WTC11 (cell line): ENCODE data around the gene GOLGA3. TPM values are rescaled to one million over a fixed set of nuclear protein-coding genes. Genes with fewer than 3 reads are reported as not detected.
A peak's percentile ranks its signal among the peaks of the same experiment; 100 is the strongest.

Experiments
- ATAC-seq: fragments of 200-7000 bp; cut with Tn5 transposase; 2 replicates; pipeline ENCODE4 v1.10.0; 2021; ENCODE audit warnings: mild to moderate bottlenecking, moderate library complexity
- CTCF ChIA-PET: fragments of 300-600 bp; sonication (Branson Sonifier 250); formaldehyde crosslinking; loops from one replicate; lab custom pipeline; 2021; ENCODE audit warnings: antibody characterized with exemption; lab: Charles Lee
- POLR2A ChIA-PET: fragments of 350-600 bp; sonication (Branson Sonifier 250); formaldehyde crosslinking; loops from one replicate; lab custom pipeline; 2021; ENCODE audit warnings: antibody characterized with exemption; lab: Charles Lee
- DNase-seq: peaks from one replicate; pipeline ENCODE4 v3.0.0; 2021; ENCODE audit warnings: low spot score
- H3K27ac Mint-ChIP-seq: 2 replicates; pipeline ENCODE4 v1.8.0; 2021; ENCODE audit warnings: mixed read lengths
- H3K27me3 Mint-ChIP-seq: 2 replicates; pipeline ENCODE4 v1.8.0; 2021; ENCODE audit warnings: low read depth, mild to moderate bottlenecking, moderate library complexity, mixed read lengths
- H3K36me3 Mint-ChIP-seq: 2 replicates; pipeline ENCODE4 v1.8.0; 2021; ENCODE audit warnings: mixed read lengths
- H3K4me1 Mint-ChIP-seq: 2 replicates; pipeline ENCODE4 v1.8.0; 2022; ENCODE audit warnings: mixed read lengths
- H3K4me3 Mint-ChIP-seq: 2 replicates; pipeline ENCODE4 v1.8.0; 2021; ENCODE audit warnings: mild to moderate bottlenecking, moderate library complexity, mixed read lengths
- H3K9me3 Mint-ChIP-seq: 2 replicates; pipeline ENCODE4 v1.8.0; 2021; ENCODE audit warnings: mixed read lengths
- ATF1 ChIP-seq: sonication (generic); formaldehyde crosslinking; IDR thresholded peaks from 2 replicates; pipeline ENCODE4 v1.8.1; 2023; ENCODE audit warnings: mild to moderate bottlenecking, moderate library complexity, missing genetic modification reagents
- ATF6 ChIP-seq: sonication (generic); formaldehyde crosslinking; IDR thresholded peaks from 2 replicates; pipeline ENCODE4 v1.8.1; 2023; ENCODE audit warnings: mild to moderate bottlenecking, missing genetic modification reagents
- E2F1 ChIP-seq: sonication (generic); formaldehyde crosslinking; IDR thresholded peaks from 2 replicates; pipeline ENCODE4 v1.8.0; 2022; ENCODE audit warnings: mild to moderate bottlenecking, missing genetic modification reagents
- ETV6 ChIP-seq: sonication (generic); formaldehyde crosslinking; IDR thresholded peaks from 2 replicates; pipeline ENCODE4 v1.8.1; 2022; ENCODE audit warnings: mild to moderate bottlenecking, missing genetic modification reagents
- GRHL2 ChIP-seq: fragments of 250-450 bp; sonication (Bioruptor Pico); IDR thresholded peaks from 2 replicates; pipeline ENCODE4 v1.8.0; 2022; ENCODE audit warnings: mild to moderate bottlenecking, moderate library complexity; ENCODE audit not compliant: insufficient replicate concordance, severe bottlenecking
- GTF2I ChIP-seq: fragments of 250-450 bp; sonication (Bioruptor Pico); conservative IDR thresholded peaks from 2 replicates; pipeline ENCODE4 v1.4.0; 2021; ENCODE audit warnings: mild to moderate bottlenecking
- IRF2 ChIP-seq: sonication (generic); formaldehyde crosslinking; IDR thresholded peaks from 2 replicates; pipeline ENCODE4 v1.8.0; 2022; ENCODE audit warnings: low read depth, missing genetic modification reagents, borderline replicate concordance
- JAZF1 ChIP-seq: fragments of 250-450 bp; sonication (Bioruptor Pico); IDR thresholded peaks from 2 replicates; pipeline ENCODE4 v1.9.0; 2021; ENCODE audit warnings: moderate library complexity, mild to moderate bottlenecking, inconsistent platforms
- JUN ChIP-seq: sonication (generic); formaldehyde crosslinking; IDR thresholded peaks from 2 replicates; pipeline ENCODE4 v1.8.0; 2023; ENCODE audit warnings: mild to moderate bottlenecking, missing genetic modification reagents
- NR3C1 ChIP-seq: sonication (generic); formaldehyde crosslinking; conservative IDR thresholded peaks from 2 replicates; pipeline ENCODE4 v1.8.1; 2023; ENCODE audit warnings: low read depth, mild to moderate bottlenecking, missing genetic modification reagents
- OVOL2 ChIP-seq: fragments of 250-450 bp; sonication (Bioruptor Pico); IDR thresholded peaks from 2 replicates; pipeline ENCODE4 v1.9.0; 2021; ENCODE audit warnings: mild to moderate bottlenecking, borderline replicate concordance
- ZMAT4 ChIP-seq: fragments of 250-450 bp; sonication (Bioruptor Pico); IDR thresholded peaks from 2 replicates; pipeline ENCODE4 v1.9.0; 2021; ENCODE audit warnings: mild to moderate bottlenecking
- ZNF671 ChIP-seq: fragments of 250-450 bp; sonication (Bioruptor Pico); IDR thresholded peaks from 2 replicates; pipeline ENCODE4 v1.8.0; 2021; ENCODE audit warnings: mild to moderate bottlenecking
- total RNA-seq: library from RNA; stranded (reverse); gene quantifications from 3 replicates; pipeline ENCODE4 v1.2.3, GENCODE V29; 2021
- TF ChIP-seq, protein P1 (sequence below): fragments of 250-450 bp; sonication (Bioruptor Pico); IDR thresholded peaks from 2 replicates; pipeline ENCODE4 v1.9.0; 2021; ENCODE audit warnings: mild to moderate bottlenecking
- TF ChIP-seq, protein P2 (sequence below): sonication (generic); formaldehyde crosslinking; IDR thresholded peaks from 2 replicates; pipeline ENCODE4 v1.8.0; 2022; ENCODE audit warnings: missing genetic modification reagents
- TF ChIP-seq, protein P3 (sequence below): sonication (generic); formaldehyde crosslinking; IDR thresholded peaks from 2 replicates; pipeline ENCODE4 v1.8.1; 2023; ENCODE audit warnings: mild to moderate bottlenecking, missing genetic modification reagents, moderate library complexity
- TF ChIP-seq, protein P4 (sequence below): sonication (generic); formaldehyde crosslinking; IDR thresholded peaks from 2 replicates; pipeline ENCODE4 v1.8.1; 2023; ENCODE audit warnings: mild to moderate bottlenecking, missing genetic modification reagents, moderate library complexity

The GOLGA3 gene
- total RNA-seq, 1 experiment from 2014 or later = 47.8 TPM

DNA sequence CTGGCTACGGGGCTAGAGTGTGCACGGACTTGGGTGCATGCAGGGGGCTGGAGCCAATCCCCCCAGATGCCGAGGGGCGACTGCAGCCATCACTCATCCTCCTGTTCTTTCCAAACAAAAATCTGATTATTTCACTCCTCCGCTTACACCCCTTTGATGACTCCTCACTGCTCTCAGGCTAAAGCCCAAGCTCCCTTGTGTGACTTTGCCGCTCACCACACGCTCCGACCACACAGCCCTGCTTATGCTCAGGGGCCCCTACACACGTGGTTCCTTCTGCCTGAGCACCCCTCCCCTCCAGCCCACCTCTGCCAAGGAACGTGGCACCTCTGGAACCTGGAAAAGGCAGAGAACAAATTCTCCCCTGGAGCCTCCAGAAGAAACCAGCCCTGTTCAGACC is 45.1 kb upstream of the GOLGA3 start (continued):
- no peak for TF ChIP-seq ATF6 (CRISPR knock-in tag)
- TF ChIP-seq, protein P1, sequence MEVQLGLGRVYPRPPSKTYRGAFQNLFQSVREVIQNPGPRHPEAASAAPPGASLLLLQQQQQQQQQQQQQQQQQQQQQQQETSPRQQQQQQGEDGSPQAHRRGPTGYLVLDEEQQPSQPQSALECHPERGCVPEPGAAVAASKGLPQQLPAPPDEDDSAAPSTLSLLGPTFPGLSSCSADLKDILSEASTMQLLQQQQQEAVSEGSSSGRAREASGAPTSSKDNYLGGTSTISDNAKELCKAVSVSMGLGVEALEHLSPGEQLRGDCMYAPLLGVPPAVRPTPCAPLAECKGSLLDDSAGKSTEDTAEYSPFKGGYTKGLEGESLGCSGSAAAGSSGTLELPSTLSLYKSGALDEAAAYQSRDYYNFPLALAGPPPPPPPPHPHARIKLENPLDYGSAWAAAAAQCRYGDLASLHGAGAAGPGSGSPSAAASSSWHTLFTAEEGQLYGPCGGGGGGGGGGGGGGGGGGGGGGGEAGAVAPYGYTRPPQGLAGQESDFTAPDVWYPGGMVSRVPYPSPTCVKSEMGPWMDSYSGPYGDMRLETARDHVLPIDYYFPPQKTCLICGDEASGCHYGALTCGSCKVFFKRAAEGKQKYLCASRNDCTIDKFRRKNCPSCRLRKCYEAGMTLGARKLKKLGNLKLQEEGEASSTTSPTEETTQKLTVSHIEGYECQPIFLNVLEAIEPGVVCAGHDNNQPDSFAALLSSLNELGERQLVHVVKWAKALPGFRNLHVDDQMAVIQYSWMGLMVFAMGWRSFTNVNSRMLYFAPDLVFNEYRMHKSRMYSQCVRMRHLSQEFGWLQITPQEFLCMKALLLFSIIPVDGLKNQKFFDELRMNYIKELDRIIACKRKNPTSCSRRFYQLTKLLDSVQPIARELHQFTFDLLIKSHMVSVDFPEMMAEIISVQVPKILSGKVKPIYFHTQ = no peak
- TF ChIP-seq, protein P2, sequence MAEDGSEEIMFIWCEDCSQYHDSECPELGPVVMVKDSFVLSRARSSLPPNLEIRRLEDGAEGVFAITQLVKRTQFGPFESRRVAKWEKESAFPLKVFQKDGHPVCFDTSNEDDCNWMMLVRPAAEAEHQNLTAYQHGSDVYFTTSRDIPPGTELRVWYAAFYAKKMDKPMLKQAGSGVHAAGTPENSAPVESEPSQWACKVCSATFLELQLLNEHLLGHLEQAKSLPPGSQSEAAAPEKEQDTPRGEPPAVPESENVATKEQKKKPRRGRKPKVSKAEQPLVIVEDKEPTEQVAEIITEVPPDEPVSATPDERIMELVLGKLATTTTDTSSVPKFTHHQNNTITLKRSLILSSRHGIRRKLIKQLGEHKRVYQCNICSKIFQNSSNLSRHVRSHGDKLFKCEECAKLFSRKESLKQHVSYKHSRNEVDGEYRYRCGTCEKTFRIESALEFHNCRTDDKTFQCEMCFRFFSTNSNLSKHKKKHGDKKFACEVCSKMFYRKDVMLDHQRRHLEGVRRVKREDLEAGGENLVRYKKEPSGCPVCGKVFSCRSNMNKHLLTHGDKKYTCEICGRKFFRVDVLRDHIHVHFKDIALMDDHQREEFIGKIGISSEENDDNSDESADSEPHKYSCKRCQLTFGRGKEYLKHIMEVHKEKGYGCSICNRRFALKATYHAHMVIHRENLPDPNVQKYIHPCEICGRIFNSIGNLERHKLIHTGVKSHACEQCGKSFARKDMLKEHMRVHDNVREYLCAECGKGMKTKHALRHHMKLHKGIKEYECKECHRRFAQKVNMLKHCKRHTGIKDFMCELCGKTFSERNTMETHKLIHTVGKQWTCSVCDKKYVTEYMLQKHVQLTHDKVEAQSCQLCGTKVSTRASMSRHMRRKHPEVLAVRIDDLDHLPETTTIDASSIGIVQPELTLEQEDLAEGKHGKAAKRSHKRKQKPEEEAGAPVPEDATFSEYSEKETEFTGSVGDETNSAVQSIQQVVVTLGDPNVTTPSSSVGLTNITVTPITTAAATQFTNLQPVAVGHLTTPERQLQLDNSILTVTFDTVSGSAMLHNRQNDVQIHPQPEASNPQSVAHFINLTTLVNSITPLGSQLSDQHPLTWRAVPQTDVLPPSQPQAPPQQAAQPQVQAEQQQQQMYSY (CRISPR knock-in tag) = no peak
- no peak for TF ChIP-seq ATF1
- no peak for TF ChIP-seq ZNF671 (CRISPR knock-in tag)

DNA sequence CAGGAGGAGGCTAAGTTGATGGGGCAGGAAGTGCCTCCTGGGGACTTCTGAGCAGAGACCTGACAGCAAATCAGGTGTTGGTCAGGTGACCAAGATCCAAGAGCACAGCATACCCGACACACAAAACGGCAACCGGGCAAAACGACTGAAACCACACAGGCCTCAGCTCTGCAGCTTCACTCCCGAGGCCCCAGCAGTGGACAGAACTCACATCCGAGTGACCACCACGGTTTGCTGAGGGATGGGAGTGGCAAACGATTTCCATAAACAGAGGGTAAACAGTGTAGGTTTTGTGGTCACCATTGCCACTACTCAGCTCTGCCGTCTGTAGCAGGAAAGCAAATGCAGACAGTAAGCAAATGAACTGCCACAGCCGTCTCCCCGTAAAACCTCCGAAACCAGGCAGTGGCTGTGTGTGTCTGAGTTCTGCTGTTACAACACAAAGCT is 44.3 kb upstream of the GOLGA3 start:
- ATAC-seq (no peak; the same call in 1 of the 2 replicates), DNase-seq (no peak)
- ChIA-PET CTCF (interaction anchor here (1.1 kb wide), 2 partner anchors 32 to 104 kb away, joined by 3 to 4 read pairs; no protein-coding TSS in a partner anchor), POLR2A (no interaction called here)
- Mint-ChIP-seq H3K27me3 (no peaks in the 10 kb centered on the region), H3K9me3 (no peaks in the 10 kb centered on the region), H3K4me1 (0 out of 2 replicates have a peak, but pooled peaks cover 3% of the 10 kb centered on the region), H3K27ac (peak overlapping the region; percentile 68), H3K36me3 (peaks cover 45% of the 10 kb centered on the region), H3K4me3 (no peak overlapping the region)
- TF ChIP-seq, protein P3, sequence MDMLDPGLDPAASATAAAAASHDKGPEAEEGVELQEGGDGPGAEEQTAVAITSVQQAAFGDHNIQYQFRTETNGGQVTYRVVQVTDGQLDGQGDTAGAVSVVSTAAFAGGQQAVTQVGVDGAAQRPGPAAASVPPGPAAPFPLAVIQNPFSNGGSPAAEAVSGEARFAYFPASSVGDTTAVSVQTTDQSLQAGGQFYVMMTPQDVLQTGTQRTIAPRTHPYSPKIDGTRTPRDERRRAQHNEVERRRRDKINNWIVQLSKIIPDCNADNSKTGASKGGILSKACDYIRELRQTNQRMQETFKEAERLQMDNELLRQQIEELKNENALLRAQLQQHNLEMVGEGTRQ (CRISPR knock-in tag) = peak; percentile 48; the same call in 1 of the 2 replicates
- no peak for TF ChIP-seq ETV6 (CRISPR knock-in tag)

GRCh38 chr12:132872073-132872855 is 43.6 kb upstream of the GOLGA3 start:
- peaks cover 47% of the 10 kb centered on the region for H3K36me3 Mint-ChIP-seq
- H3K9me3 Mint-ChIP-seq = no peaks in the 10 kb centered on the region
- 0 out of 2 replicates have a peak, but pooled peaks cover 3% of the 10 kb centered on the region for H3K4me1 Mint-ChIP-seq
- peak overlapping the region; percentile 68 for H3K27ac Mint-ChIP-seq
- ATAC-seq (no peak), DNase-seq (no peak)
- no peak overlapping the region for H3K4me3 Mint-ChIP-seq
- POLR2A ChIA-PET = no interaction called here
- CTCF ChIA-PET = interaction anchor here (0.6 to 1.1 kb wide), 3 partner anchors 32 to 351 kb away, joined by 3 to 4 read pairs (median 3); no protein-coding TSS in a partner anchor
- no peaks in the 10 kb centered on the region for H3K27me3 Mint-ChIP-seq
- TF ChIP-seq ATF6 (CRISPR knock-in tag) (no peak), E2F1 (CRISPR knock-in tag) (no peak), JUN (CRISPR knock-in tag) (no peak), NR3C1 (CRISPR knock-in tag) (no peak), ETV6 (CRISPR knock-in tag) (no peak), ZMAT4 (no peak), JAZF1 (CRISPR knock-in tag) (no peak), ATF1 (no peak), IRF2 (CRISPR knock-in tag) (no peak), GRHL2 (no peak), GTF2I (CRISPR knock-in tag) (no peak), OVOL2 (CRISPR knock-in tag) (no peak)
- TF ChIP-seq, protein P4, sequence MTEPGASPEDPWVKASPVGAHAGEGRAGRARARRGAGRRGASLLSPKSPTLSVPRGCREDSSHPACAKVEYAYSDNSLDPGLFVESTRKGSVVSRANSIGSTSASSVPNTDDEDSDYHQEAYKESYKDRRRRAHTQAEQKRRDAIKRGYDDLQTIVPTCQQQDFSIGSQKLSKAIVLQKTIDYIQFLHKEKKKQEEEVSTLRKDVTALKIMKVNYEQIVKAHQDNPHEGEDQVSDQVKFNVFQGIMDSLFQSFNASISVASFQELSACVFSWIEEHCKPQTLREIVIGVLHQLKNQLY (CRISPR knock-in tag) = no peak
